Nucleus accumbens (tissue), 56 donors: ENCODE data around the gene CMTM1.

ENCODE experiments used
- DNase-seq, 56 donors: peaks; one replicate each; lab custom pipeline; 2025; lab: John Stamatoyannopoulos, UW

CMTM1 gene

DNA sequence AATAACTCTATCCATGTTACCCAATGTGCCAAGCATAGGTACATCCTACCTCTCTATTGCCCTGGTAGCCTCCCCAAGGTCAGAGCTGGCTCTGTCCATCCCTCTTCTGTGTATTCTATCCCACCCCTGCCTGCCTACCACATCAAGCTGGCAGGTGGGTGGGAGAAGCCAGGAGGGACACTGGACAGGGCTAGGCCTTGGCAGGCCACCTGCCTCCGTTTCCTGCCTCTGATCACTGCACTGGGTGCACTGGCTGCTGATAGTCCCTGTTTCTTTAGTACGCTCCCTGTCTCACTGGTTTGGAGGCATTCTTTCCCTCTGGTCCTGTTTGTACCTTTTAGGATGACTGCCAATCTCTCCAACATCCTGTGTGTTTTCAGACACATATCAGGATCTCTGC is 29.0 kb upstream of the CMTM1 start:
- no peak for DNase-seq

GRCh38 chr16:66538910-66539309 is 27.3 kb upstream of the CMTM1 start:
- no peak for DNase-seq

GRCh38 chr16:66539623-66540469 is 26.4 kb upstream of the CMTM1 start:
- DNase-seq, result no peak

GRCh38 chr16:66541388-66542355 is 24.6 kb upstream of the CMTM1 start:
- no peak for DNase-seq

DNA sequence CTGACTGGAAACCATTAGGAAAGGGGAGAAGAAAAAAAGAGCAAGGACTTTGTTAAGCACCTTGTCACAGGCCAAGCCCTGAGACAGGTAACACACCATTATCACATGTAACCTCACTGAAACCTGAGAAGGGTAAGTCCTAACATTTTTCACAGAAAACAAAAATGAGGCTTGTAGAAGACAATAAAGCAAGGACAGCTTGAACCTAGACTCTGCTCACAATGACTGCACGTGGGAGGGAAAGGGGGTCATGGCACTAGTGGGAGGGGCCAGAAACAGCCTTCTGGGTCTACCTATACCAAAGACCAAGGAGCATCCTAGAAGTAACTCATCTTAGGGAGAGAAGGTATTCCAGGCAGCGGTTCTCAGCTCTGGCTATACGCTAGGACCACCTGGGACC is 23.8 kb upstream of the CMTM1 start:
- no peak for DNase-seq

- no peak for DNase-seq
These were observed 22.7 kb upstream of the CMTM1 start for GRCh38 chr16:66543541-66543940.

DNA sequence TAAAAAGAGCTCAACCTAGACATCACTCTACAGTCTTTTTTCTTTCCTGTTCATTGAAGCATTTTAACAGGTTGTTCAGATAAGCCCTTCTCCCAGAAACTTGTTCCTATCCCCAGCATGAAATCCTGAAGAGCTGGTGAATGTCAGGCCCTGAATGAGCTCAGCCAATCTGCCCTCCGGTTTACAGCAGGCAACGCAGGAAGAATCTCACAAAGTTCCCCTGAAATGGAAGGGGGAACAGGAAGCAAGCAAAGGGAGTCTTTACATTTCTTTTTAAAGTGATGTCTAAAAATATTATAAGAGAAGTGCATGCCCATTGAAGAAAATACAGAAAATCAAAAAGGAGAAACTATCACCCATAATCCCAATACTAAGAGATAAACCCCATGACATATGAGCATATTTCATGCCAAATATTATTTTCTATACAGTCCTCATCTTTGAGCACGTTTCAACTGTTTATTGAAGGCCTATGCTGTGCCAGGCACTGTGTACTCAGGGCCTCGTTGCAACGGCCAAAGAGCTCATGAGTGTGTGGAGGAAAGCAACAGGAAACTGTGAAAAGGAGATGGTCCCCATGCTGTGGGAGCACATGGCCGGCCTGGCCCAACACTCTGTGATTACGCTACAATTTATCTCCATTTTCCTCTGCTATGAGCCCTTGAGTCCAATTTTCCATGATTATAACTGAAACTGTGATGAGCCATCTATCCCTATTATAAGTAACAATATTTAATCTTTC is 22.1 kb upstream of the CMTM1 start:
- no peak for DNase-seq

DNA sequence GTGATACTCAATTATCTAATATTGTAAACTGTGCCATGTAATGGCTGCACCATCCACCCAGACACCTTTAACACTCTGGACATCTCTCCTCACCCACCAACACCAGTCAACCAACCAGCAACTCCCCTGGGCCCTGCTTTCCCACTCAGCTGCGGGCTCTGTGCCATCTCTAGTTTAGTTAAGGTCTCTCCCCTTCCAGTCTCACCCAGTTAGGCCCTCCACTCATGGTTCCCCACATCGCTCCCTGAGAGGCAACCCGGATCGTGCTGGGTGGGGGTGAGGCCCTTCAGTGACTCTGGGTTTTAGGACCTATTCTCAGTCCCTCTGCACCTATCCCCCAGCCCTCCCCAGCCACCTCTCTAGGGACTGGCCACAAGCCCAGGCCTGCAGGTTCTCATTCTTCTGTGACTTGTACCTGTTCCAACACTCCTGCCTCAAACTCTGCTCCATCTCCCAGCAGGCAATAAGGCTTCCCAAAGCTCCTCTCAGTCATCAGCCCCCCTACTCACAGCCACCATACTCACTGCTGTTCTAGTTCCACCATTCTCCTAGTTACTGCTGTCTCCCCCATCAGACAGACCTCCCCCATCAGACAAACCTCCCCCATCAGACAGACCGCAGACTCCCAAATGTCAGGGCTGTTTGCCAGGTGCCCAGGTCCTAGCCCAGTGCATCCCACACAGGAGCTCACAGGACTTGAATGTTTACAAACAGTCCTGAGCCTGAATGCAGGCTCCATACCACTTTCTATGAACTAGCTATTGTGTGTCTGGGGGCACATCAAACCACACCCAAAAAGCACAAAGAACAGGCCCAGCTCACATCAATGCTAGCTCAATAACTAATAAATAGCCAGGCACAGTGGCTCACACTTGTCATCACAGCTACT is 18.9 kb upstream of the CMTM1 start:
- no peak for DNase-seq

GRCh38 chr16:66548068-66548467 is 18.2 kb upstream of the CMTM1 start:
- no peak for DNase-seq

DNA sequence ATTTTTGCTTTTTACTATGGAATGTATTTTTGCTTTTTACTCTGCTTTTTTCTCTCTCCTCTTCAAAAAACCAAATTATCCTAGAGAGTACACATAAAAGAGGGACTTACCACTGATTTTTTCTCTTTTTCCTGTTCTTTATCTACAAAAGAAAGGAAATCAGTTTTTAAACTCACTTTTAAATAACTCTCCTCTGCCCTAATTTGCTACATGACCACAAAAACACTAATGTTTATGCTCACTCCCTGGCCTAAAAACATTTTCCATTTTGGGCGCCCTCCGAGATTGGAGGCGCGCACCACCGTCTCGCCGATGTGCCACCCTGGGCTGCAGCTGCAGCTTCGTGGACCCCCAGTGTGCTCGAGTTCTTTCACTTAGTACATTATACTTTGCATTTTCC is 17.4 kb upstream of the CMTM1 start:
- no peak for DNase-seq

DNA sequence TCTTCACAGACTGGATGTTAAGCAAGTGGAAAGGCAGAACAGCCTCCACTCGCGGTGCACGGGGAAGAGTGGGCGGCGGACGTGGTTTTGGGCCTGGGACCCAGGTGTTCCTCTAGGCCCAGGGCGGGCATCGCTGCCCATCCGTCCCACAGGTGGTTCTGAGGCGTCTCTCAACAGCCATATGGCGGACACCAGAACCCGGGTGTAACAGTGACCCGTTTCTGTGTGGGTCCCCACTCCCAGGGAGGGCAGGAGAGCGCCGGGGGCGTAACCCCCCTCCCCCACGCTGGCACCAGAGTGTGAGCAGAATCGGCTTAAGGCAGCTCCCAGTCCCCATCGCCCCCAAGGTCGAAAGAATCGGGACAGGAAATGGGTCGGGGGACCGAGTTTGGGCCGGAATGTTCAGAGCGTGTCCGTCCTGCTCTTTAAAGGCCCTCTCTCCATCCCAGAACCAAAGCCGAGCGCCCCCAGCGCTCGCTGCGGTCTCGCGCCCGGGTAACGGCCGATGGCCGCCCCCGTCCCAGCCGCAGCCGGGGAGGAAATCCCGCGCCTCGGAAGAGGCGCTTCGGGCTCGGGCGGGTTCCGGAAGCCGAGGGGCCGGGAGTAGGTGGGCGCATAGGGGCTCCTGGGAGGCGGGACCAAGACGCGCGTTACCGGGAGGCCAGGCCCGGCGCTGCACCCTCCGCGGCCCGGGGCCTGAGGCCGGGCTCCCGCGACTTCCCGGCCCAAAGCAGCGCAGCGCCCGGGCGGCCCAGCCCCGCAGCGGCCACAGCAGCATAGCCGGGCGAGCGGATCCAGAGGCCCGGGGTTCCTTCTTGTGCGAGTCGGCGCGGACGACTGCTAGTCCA is 16.7 kb upstream of the CMTM1 start, which contains the start of gene TK2:
Gene TK2 (minus strand): TSS at position 839 of the 848 bp plus-strand sequence. CDS start 61 bp downstream, at position 778.
- peak in 49 of 56 donors; percentile 5 to 87 (median 66) for DNase-seq

GRCh38 chr16:66551348-66551759 is 14.9 kb upstream of the CMTM1 start:
- peak in 4 of 56 donors; percentile 3 to 10 (median 6) for DNase-seq

GRCh38 chr16:66551788-66552285 is 14.4 kb upstream of the CMTM1 start:
- peak in 5 of 56 donors; percentile 33 to 60 (median 51) for DNase-seq

DNA sequence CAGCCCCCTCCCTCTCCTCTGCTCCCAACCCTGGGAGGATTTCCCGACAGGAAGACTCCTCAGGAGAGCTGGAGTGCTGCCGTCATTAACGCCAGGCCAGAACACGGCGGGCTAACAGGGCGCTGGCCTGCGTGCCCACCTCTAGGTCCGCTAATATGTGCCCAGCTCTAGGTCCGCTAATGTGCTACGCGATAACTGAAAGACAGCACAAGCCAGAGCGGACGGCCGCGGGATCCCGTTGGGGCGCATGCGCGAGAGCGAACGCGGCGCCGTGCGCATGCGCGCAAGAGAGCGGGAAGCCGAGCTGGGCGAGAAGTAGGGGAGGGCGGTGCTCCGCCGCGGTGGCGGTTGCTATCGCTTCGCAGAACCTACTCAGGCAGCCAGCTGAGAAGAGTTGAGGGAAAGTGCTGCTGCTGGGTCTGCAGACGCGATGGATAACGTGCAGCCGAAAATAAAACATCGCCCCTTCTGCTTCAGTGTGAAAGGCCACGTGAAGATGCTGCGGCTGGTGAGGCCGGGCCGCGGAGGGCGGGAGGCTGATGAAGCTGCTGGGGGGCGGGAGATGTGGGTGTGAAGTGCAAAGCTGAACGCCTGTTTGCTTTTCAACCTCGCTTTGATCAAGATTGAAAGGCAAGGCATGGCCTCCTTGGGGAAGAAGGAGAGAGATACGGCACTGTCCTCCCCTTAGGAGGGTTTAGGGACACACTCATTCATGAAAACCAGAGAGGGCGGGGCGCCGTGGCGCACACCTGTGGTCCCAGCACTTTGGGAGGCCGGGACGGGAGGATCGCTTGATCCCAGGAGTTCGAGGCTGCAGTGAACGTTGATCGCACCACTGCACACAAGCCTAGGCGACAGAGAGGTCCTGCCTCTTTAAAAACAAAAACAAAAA is 13.7 kb upstream of the CMTM1 start, which contains the start of gene CKLF:
Gene CKLF (plus strand): TSS at position 291 of the 892 bp plus-strand sequence. CDS start 140 bp downstream, at position 431.
- peak in 54 of 56 donors; percentile 35 to 93 (median 82) for DNase-seq

DNA sequence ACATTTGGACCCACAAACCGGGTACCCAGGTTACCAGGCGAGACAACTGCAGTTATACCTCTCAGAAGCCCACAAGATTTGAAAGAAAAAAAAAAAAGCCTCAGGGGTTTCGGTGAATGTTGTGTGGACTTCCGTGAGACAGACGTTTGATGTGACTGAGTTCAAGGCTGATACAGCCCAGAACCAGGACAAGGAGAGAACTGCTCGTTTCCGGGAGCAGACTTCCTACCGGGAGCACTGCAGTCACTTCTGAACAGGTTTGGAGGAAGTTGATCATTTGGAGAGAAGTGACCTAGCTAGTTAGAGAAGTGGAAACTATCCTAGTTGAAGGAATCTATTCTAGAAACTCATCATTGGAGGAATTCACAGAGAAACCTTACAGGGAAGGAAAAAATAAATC is 13.0 kb upstream of the CMTM1 start:
- no peak for DNase-seq

DNA sequence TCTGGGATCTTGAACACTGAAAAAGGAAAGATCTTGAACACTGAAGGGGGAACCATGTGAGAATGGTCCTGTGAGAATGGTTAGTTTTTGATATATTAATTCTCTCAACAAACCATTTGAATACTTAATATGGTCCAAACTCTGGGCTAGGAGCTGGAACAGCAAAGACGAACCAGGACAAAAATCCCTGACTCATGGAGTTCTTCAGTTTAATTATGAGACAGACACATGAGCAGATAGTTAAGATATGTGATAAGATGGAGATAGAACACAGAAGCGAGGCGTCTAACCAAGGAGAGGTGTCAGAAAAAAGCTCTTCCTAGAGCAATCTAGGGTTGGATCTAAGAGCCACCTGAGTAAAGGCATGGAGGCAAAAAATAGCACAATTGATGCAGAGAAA is 12.2 kb upstream of the CMTM1 start:
- no peak for DNase-seq

DNA sequence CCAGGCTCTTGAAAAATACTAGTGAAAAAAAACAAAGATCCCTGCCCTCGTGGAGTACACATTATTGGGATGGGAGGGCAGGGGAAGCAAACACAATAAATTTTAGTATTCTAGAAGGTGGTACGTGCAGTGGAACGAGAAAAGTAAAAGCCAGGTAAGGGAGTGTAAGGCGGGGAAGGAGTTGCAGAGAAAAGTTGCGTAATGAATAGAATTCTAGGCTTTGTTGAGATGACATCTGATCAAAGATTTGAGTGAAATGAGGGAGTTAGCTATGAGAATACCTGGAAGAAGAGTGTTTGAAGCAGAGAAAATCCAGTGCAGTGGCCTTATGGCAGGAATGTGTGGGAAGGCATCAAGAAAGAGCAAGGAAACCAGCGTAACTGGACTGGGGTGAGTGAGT is 11.7 kb upstream of the CMTM1 start:
- DNase-seq, result no peak
